B cell (primary cell): ENCODE measurements around the gene COX14. TPM values are rescaled to one million over a fixed set of nuclear protein-coding genes. Genes with fewer than 3 reads are reported as not detected.

ENCODE experiments used
- ATAC-seq: fragments of 200-7000 bp; cut with Tn5 transposase; one replicate; pipeline ENCODE4 v1.10.0; 2021; ENCODE audit warnings: low read depth, mild to moderate bottlenecking, moderate number of reproducible peaks, moderate library complexity
- CTCF ChIA-PET: fragments of 350-600 bp; sonication (Branson Sonifier 250); formaldehyde crosslinking; loops from one replicate; lab custom pipeline; 2021; ENCODE audit warnings: antibody characterized with exemption, inconsistent platforms; lab: Charles Lee
- POLR2A ChIA-PET: fragments of 350-600 bp; sonication (Branson Sonifier 250); formaldehyde crosslinking; loops from one replicate; lab custom pipeline; 2021; ENCODE audit warnings: antibody characterized with exemption; lab: Charles Lee
- DNase-seq: peaks from one replicate; pipeline ENCODE4 v3.0.0; 2013
- H2AFZ ChIP-seq: 2 replicates; pipeline ENCODE4 v1.6.1; 2012; ENCODE audit warnings: mild to moderate bottlenecking, low read depth, low read length; ENCODE audit not compliant: insufficient read depth, poor library complexity, severe bottlenecking
- H3K27ac ChIP-seq, 2 donors: 1 replicate in 1 of 2; 2 replicates in 1 of 2; pipeline ENCODE4 v1.5.1; 2012 to 2013; ENCODE audit warnings: low read length in 2 of 2, mild to moderate bottlenecking in 2 of 2, moderate library complexity in 1 of 2
- H3K27me3 ChIP-seq, 4 experiments: fragments of 200-600 bp in 1 of 4; sonication (generic) in 1 of 4; replicated peaks in 1 of 4; 1 replicate in 2 of 4; 2 replicates in 2 of 4; pipeline versions ENCODE4 v1.6.1 to v1.7.0; 2013 to 2016; ENCODE audit warnings: low read length in 3 of 4, mild to moderate bottlenecking in 2 of 4, mixed read lengths in 1 of 4, moderate library complexity in 1 of 4; ENCODE audit not compliant: insufficient read depth in 4 of 4, control insufficient read depth in 3 of 4; ENCODE audit errors: control extremely low read depth in 1 of 4
- H3K36me3 ChIP-seq, 2 experiments: replicated peaks in 1 of 2; 1 replicate in 1 of 2; 2 replicates in 1 of 2; pipeline versions ENCODE4 v1.6.1 to v1.7.1; 2013; ENCODE audit warnings: low read length in 1 of 2; ENCODE audit not compliant: insufficient read depth in 2 of 2, control insufficient read depth in 1 of 2; ENCODE audit errors: control extremely low read depth in 1 of 2, extremely low read depth in 1 of 2
- H3K4me1 ChIP-seq, 2 donors: fragments of 200-600 bp in 1 of 2; sonication (generic) in 1 of 2; 1 replicate in 1 of 2; 2 replicates in 1 of 2; pipeline versions ENCODE4 v1.5.1 to v1.6.1; 2013 to 2017; ENCODE audit warnings: low read length in 2 of 2; ENCODE audit not compliant: control insufficient read depth in 2 of 2, insufficient read depth in 2 of 2
- H3K4me2 ChIP-seq: replicated peaks from 2 replicates; pipeline ENCODE3; 2012; ENCODE audit warnings: mild to moderate bottlenecking, low read depth, low read length; ENCODE audit not compliant: poor library complexity, severe bottlenecking
- H3K4me3 ChIP-seq, 5 experiments: fragments of 200-600 bp in 1 of 5; sonication (generic) in 1 of 5; 1 replicate in 3 of 5; 2 replicates in 2 of 5; pipeline versions ENCODE4 v1.5.1 to v1.7.0; 2011 to 2016; ENCODE audit warnings: low read length in 4 of 5, mild to moderate bottlenecking in 4 of 5, low read depth in 2 of 5, control low read depth in 1 of 5, moderate library complexity in 1 of 5; ENCODE audit not compliant: insufficient read depth in 1 of 5; ENCODE audit errors: control extremely low read depth in 1 of 5, extremely low read depth in 1 of 5
- H3K79me2 ChIP-seq: fragments of 200-600 bp; sonication (generic); one replicate; pipeline ENCODE4 v1.6.0; 2016; ENCODE audit warnings: low read length; ENCODE audit not compliant: control insufficient read depth, insufficient read depth
- H3K9ac ChIP-seq: fragments of 200-600 bp; sonication (generic); 2 replicates; pipeline ENCODE4 v1.6.1; 2017; ENCODE audit warnings: mild to moderate bottlenecking, low read length, moderate library complexity
- H3K9me3 ChIP-seq, 3 donors: one replicate each; pipeline versions ENCODE4 v1.6.1 to v1.7.1; 2013; ENCODE audit warnings: low read length in 2 of 3; ENCODE audit not compliant: control insufficient read depth in 2 of 3, insufficient read depth in 1 of 3; ENCODE audit errors: control extremely low read depth in 1 of 3
- H4K20me1 ChIP-seq: 2 replicates; pipeline ENCODE4 v1.6.0; 2012; ENCODE audit warnings: mild to moderate bottlenecking, low read length; ENCODE audit not compliant: insufficient read depth, control insufficient read depth, poor library complexity, severe bottlenecking
- H3K27ac Mint-ChIP-seq: one replicate; pipeline ENCODE4 v1.8.0; 2021; ENCODE audit warnings: mixed read lengths
- H3K27me3 Mint-ChIP-seq: one replicate; pipeline ENCODE4 v1.8.0; 2021; ENCODE audit warnings: mixed read lengths
- H3K4me1 Mint-ChIP-seq: one replicate; pipeline ENCODE4 v1.8.0; 2021; ENCODE audit warnings: mixed read lengths
- H3K4me3 Mint-ChIP-seq: one replicate; pipeline ENCODE4 v1.8.0; 2021; ENCODE audit warnings: mixed read lengths
- H3K9me3 Mint-ChIP-seq: one replicate; pipeline ENCODE4 v1.8.0; 2022; ENCODE audit warnings: mixed read lengths; ENCODE audit not compliant: insufficient read depth
- EZH2 ChIP-seq: IDR thresholded peaks from 2 replicates; pipeline ENCODE4 v1.6.1; 2012; ENCODE audit warnings: borderline replicate concordance, low read depth, mild to moderate bottlenecking, moderate library complexity, low read length; ENCODE audit not compliant: insufficient read depth, poor library complexity, severe bottlenecking
- WGBS: methylation state at CpG from one replicate; pipeline ENCODE4 v1.1.5; 2013; ENCODE audit warnings: missing lambda C conversion rate; ENCODE audit not compliant: insufficient coverage; 5-methylcytosine and 5-hydroxymethylcytosine counted together
- intact Hi-C: fragments of 100-400 bp; cut with micrococcal nuclease; formaldehyde crosslinking; loops from one replicate; pipeline ENCODE4 v1.10.0; 2022
- polyA plus RNA-seq: library from polyadenylated mRNA; depleted of rRNA; stranded (reverse); fragments of >200 nt; gene quantifications from 2 replicates; pipeline ENCODE4 v1.2.3, GENCODE V29; 2012
- total RNA-seq, 2 donors: library from RNA; stranded (reverse); fragments of 120-200 nt in 1 of 2; gene quantifications; 1 replicate in 1 of 2; 2 replicates in 1 of 2; pipeline versions ENCODE4 v1.2.3 to v1.2.4, GENCODE V29; 2013 to 2022
- TF ChIP-seq, protein P1 (sequence below): fragments of 200-600 bp; IDR thresholded peaks from one replicate; pipeline ENCODE4 v1.8.0; 2022; ENCODE audit warnings: antibody characterized with exemption, mild to moderate bottlenecking

The COX14 gene
- total and polyA plus RNA-seq, 2 donors (not counting 1 experiment from before 2014, with no cell fraction given) = 31.8 to 60.4 TPM

GRCh38 chr12:50088577-50089335 lies 23.3 kb upstream of the COX14 start:
- no peak overlapping the region for H3K4me3 ChIP-seq
- H3K36me3 ChIP-seq = peaks cover 19 to 65% of the 10 kb centered on the region in 2 experiments
- H2AFZ ChIP-seq = no peak overlapping the region
- no peak overlapping the region for H3K4me3 Mint-ChIP-seq
- no peaks in the 10 kb centered on the region for H3K27me3 ChIP-seq
- WGBS = 36% methylated on average over 2 of the region's 3 CpGs
- H3K27ac ChIP-seq = peak overlapping the region in 1 of 2 donors; percentile 2
- no peak for TF ChIP-seq EZH2
- TF ChIP-seq, protein P1, sequence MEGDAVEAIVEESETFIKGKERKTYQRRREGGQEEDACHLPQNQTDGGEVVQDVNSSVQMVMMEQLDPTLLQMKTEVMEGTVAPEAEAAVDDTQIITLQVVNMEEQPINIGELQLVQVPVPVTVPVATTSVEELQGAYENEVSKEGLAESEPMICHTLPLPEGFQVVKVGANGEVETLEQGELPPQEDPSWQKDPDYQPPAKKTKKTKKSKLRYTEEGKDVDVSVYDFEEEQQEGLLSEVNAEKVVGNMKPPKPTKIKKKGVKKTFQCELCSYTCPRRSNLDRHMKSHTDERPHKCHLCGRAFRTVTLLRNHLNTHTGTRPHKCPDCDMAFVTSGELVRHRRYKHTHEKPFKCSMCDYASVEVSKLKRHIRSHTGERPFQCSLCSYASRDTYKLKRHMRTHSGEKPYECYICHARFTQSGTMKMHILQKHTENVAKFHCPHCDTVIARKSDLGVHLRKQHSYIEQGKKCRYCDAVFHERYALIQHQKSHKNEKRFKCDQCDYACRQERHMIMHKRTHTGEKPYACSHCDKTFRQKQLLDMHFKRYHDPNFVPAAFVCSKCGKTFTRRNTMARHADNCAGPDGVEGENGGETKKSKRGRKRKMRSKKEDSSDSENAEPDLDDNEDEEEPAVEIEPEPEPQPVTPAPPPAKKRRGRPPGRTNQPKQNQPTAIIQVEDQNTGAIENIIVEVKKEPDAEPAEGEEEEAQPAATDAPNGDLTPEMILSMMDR = peak; percentile 93
- peaks cover 14% of the 10 kb centered on the region for H3K79me2 ChIP-seq
- intact Hi-C loops = loop anchor here (1.0 to 2.0 kb wide), 2 partner anchors 44 to 87 kb away; no protein-coding TSS in a partner anchor
- H3K27ac Mint-ChIP-seq = peak overlapping the region; percentile 39
- no peaks in the 10 kb centered on the region for H3K9me3 Mint-ChIP-seq
- H3K4me1 ChIP-seq = peaks cover 13 to 20% of the 10 kb centered on the region in 2 donors
- peaks cover 37% of the 10 kb centered on the region for H3K4me1 Mint-ChIP-seq
- H4K20me1 ChIP-seq = peaks cover 9% of the 10 kb centered on the region
- H3K27me3 Mint-ChIP-seq = no peaks in the 10 kb centered on the region
- H3K9ac ChIP-seq = no peak overlapping the region
- H3K9me3 ChIP-seq = no peaks in the 10 kb centered on the region
- DNase-seq = peak; percentile 77
- no peak overlapping the region for H3K4me2 ChIP-seq
- CTCF ChIA-PET = interaction anchor here (0.6 to 17.2 kb wide), 24 partner anchors 8 to 90 kb away, joined by 3 to 343 read pairs (median 4); partner anchors contain the start of genes CERS5, COX14 and GPD1
- ATAC-seq = peak; percentile 15
- POLR2A ChIA-PET = no interaction called here

GRCh38 chr12:50089730-50090129 lies 22.3 kb upstream of the COX14 start:
- ChIA-PET CTCF (interaction anchor here (0.8 to 17.2 kb wide), 17 partner anchors 9 to 87 kb away, joined by 3 to 343 read pairs (median 4); partner anchors contain the start of genes CERS5, COX14 and GPD1), POLR2A (interaction anchor here (0.7 to 1.1 kb wide), 2 partner anchors 22 to 80 kb away, joined by 3 to 4 read pairs; partner anchors contain the start of gene COX14)
- no peak overlapping the region for H3K9ac ChIP-seq
- Mint-ChIP-seq H3K27me3 (no peaks in the 10 kb centered on the region), H3K27ac (no peak overlapping the region), H3K9me3 (no peaks in the 10 kb centered on the region), H3K4me3 (no peak overlapping the region), H3K4me1 (peaks cover 33% of the 10 kb centered on the region)
- no peaks in the 10 kb centered on the region for H3K27me3 ChIP-seq
- no peak for TF ChIP-seq EZH2
- TF ChIP-seq, protein P1 = no peak
- no peak for DNase-seq
- no peak overlapping the region for H3K4me3 ChIP-seq
- 90% methylated on average over 2 of the region's 7 CpGs for WGBS
- peaks cover 16% of the 10 kb centered on the region for H3K79me2 ChIP-seq
- peaks cover 9% of the 10 kb centered on the region for H4K20me1 ChIP-seq
- ATAC-seq = no peak
- no peak overlapping the region for H3K4me2 ChIP-seq
- no peak overlapping the region for H2AFZ ChIP-seq
- peaks cover 13% of the 10 kb centered on the region in 2 donors for H3K4me1 ChIP-seq
- H3K36me3 ChIP-seq = peaks cover 23 to 74% of the 10 kb centered on the region in 2 experiments
- H3K27ac ChIP-seq = no peak overlapping the region
- intact Hi-C loops = loop anchor here (2.0 kb wide), 1 partner anchor 43 kb away; no protein-coding TSS in a partner anchor
- H3K9me3 ChIP-seq = no peaks in the 10 kb centered on the region
